ENCODE data around the gene ABCB9.

DNA sequence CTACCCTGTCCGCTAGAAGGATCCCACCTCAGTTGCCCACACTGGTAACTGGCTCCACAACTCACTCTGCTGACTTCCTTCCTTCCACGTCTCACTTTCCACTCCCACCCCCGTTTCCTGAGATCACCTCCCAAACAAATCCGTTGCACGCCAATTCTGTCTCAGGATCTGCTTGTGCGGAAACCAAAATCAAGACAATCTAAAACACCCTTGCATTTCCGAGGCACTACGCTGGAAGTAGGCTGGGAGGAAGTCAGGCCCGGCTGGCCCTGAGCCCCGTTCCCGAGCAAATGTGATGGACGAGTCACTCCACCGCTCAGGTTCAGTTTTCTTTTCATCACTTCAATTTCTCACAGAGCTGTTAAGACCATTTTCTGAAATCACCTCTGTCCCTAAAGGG lies 23.1 kb downstream of the ABCB9 start:
- TF ChIP-seq, protein P1, sequence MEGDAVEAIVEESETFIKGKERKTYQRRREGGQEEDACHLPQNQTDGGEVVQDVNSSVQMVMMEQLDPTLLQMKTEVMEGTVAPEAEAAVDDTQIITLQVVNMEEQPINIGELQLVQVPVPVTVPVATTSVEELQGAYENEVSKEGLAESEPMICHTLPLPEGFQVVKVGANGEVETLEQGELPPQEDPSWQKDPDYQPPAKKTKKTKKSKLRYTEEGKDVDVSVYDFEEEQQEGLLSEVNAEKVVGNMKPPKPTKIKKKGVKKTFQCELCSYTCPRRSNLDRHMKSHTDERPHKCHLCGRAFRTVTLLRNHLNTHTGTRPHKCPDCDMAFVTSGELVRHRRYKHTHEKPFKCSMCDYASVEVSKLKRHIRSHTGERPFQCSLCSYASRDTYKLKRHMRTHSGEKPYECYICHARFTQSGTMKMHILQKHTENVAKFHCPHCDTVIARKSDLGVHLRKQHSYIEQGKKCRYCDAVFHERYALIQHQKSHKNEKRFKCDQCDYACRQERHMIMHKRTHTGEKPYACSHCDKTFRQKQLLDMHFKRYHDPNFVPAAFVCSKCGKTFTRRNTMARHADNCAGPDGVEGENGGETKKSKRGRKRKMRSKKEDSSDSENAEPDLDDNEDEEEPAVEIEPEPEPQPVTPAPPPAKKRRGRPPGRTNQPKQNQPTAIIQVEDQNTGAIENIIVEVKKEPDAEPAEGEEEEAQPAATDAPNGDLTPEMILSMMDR (IDR thresholded peaks at IDR 0.05): no peak
- no peak for TF ChIP-seq EZH2 (IDR thresholded peaks at IDR 0.05; ENCODE audit: borderline replicate concordance, insufficient read depth, low read depth, low read length, poor library complexity, severe bottlenecking)

Data from B cell (primary cell).